ENCODE results near the gene RFX4.
"Not testable (repeated sequence)": the region's sequence is repeated elsewhere in the genome, so short reads cannot be mapped to it uniquely, and the experiment has no call there.

The RFX4 gene

DNA sequence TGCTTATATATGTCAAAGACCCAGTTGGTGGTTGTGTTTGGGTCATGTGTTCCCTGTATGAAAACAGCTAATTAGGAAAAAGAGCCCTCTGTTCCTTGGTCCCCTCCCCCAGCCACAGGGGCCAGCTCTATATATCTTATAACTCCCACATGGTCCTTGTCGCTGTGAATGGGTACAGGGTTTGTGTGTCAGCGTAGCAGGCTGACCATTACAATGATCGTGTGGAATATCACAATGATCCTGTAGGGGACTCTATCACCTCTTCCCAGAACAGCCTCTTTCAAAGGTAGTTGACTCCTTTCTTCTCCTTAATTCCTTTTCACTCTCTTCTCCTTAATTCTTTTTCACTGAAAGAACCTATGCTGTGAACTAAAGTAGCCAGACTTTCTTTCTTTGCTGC, 140.0 kb downstream of the RFX4 start:
- TF ChIP-seq CTCF (IDR thresholded peaks at IDR 0.05; ENCODE audit: insufficient read depth, low read depth, low read length, missing control alignments): no peak
- H3K4me3 ChIP-seq (ENCODE audit: low read depth, low read length): no peak overlapping the region
- no peak for DNase-seq (ENCODE audit: low read depth)

DNA sequence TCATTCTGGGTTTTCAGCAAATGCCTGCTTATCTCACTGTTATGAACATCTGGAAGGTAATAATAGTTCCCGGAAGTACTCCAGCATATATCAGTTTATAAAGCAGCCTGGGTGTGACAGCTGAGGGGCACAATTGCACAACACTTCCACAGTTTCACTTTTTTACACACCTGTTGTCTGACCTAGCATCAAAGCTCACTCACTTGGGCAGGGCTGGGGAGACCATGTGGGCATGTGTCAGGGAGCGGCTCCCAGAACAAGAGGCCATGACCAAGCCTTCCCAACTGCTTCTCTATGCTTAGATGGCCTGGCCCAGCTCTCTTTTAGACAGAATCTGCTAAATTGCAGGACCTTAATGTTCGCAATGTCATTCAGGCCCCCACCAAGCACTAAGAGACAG, 140.6 kb downstream of the RFX4 start:
- no peak for DNase-seq (ENCODE audit: low read depth)
- H3K4me3 ChIP-seq (ENCODE audit: low read depth, low read length): no peak overlapping the region
- no peak for TF ChIP-seq CTCF (IDR thresholded peaks at IDR 0.05; ENCODE audit: insufficient read depth, low read depth, low read length, missing control alignments)

DNA sequence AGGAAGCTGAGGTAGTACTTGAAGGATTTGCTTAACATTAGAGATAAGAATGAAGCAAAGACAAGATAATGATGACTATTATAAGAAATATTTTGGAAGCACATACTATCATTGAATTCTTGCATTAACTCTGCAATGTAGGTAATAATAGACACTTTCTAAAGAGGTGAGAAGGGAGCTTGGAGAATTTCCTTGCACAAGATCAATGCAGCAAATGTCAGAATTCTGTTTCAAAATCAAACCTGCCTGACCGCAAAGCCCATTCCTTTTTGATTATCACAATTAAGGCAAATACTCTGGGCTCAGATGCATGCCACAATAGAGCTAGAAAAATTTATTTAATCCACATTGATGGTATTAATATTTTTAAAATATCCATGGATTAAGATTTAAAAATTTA, 141.3 kb downstream of the RFX4 start:
- no peak for DNase-seq (ENCODE audit: low read depth)
- no peak overlapping the region for H3K4me3 ChIP-seq (ENCODE audit: low read depth, low read length)
- no peak for TF ChIP-seq CTCF (IDR thresholded peaks at IDR 0.05; ENCODE audit: insufficient read depth, low read depth, low read length, missing control alignments)

- no peak overlapping the region for H3K4me3 ChIP-seq (ENCODE audit: low read depth, low read length)
- no peak for TF ChIP-seq CTCF (IDR thresholded peaks at IDR 0.05; ENCODE audit: insufficient read depth, low read depth, low read length, missing control alignments)
- DNase-seq (ENCODE audit: low read depth): no peak
These were observed 142.1 kb downstream of the RFX4 start for GRCh38 chr12:106724934-106725333.

- H3K4me3 ChIP-seq (ENCODE audit: low read depth, low read length); DNase-seq (ENCODE audit: low read depth): not testable (repeated sequence)
These were observed 143.9 kb downstream of the RFX4 start for GRCh38 chr12:106726603-106727202.

GRCh38 chr12:106729611-106730010, 146.8 kb downstream of the RFX4 start:
- DNase-seq (ENCODE audit: low read depth): no peak
- no peak for TF ChIP-seq CTCF (IDR thresholded peaks at IDR 0.05; ENCODE audit: insufficient read depth, low read depth, low read length, missing control alignments)

GRCh38 chr12:106732890-106733289, 150.1 kb downstream of the RFX4 start:
- no peak overlapping the region for H3K4me3 ChIP-seq (ENCODE audit: low read depth, low read length)
- DNase-seq (ENCODE audit: low read depth): no peak
- no peak for TF ChIP-seq CTCF (IDR thresholded peaks at IDR 0.05; ENCODE audit: insufficient read depth, low read depth, low read length, missing control alignments)

More at GRCh38 chr12:106729611-106730010, 146.8 kb downstream of the RFX4 start:
- H3K4me3 ChIP-seq (ENCODE audit: low read depth, low read length): no peak overlapping the region
